Kidney (tissue), 14 donors: ENCODE data around the gene ZNF579. TPM values are rescaled to one million over a fixed set of nuclear protein-coding genes. Genes with fewer than 3 reads are reported as not detected.

Source experiments
- DNase-seq, 5 donors: peaks; one replicate each; pipeline ENCODE4 v3.0.0-alpha.2; 2013 to 2020
- FAIRE-seq: peaks from 2 replicates; lab custom pipeline; 2012; peaks lifted over from hg19 to GRCh38; lab: Jason Lieb, UNC
- H3K27ac ChIP-seq, 2 donors: one replicate each; pipeline ENCODE4 v1.7.0; 2013; ENCODE audit warnings: low read depth in 2 of 2, low read length in 2 of 2, inconsistent platforms in 1 of 2
- H3K27me3 ChIP-seq: one replicate; pipeline ENCODE4 v1.7.1; 2013; ENCODE audit warnings: low read length, inconsistent platforms; ENCODE audit not compliant: control insufficient read depth, insufficient read depth
- H3K36me3 ChIP-seq, 3 donors: one replicate each; pipeline versions ENCODE4 v1.7.0 to v1.7.1; 2013; ENCODE audit warnings: low read length in 3 of 3, control low read depth in 1 of 3, inconsistent platforms in 1 of 3; ENCODE audit not compliant: insufficient read depth in 3 of 3, control insufficient read depth in 2 of 3
- H3K4me1 ChIP-seq, 3 donors: one replicate each; pipeline versions ENCODE4 v1.7.0 to v1.7.1; 2013; ENCODE audit warnings: low read length in 3 of 3, inconsistent platforms in 1 of 3, low read depth in 1 of 3; ENCODE audit not compliant: control insufficient read depth in 2 of 3, insufficient read depth in 2 of 3
- H3K4me3 ChIP-seq, 3 donors: one replicate each; pipeline versions ENCODE4 v1.7.0 to v1.8.1; 2013; ENCODE audit warnings: low read length in 3 of 3, control low read depth in 1 of 3, inconsistent platforms in 1 of 3
- H3K9ac ChIP-seq, 3 donors: one replicate each; pipeline versions ENCODE4 v1.7.0 to v1.7.1; 2013; ENCODE audit warnings: low read length in 3 of 3, control low read depth in 1 of 3, inconsistent platforms in 1 of 3
- H3K9me3 ChIP-seq, 3 donors: one replicate each; pipeline versions ENCODE4 v1.7.0 to v1.7.1; 2013; ENCODE audit warnings: low read length in 3 of 3, control low read depth in 1 of 3, inconsistent platforms in 1 of 3; ENCODE audit not compliant: control insufficient read depth in 2 of 3, insufficient read depth in 1 of 3
- intact Hi-C: fragments of 100-400 bp; cut with DNase I; formaldehyde crosslinking; loops from one replicate; pipeline ENCODE4 v1.11.1; 2022
- polyA plus RNA-seq: library from polyadenylated mRNA; stranded (reverse); fragments of 350-450 nt; fragmentation: Illumina TruSeq; extraction: RNeasy Lipid Tissue Mini Kit (QIAGEN cat#74804); gene quantifications from one replicate; pipeline ENCODE4 v1.2.3, GENCODE V29; 2014; ENCODE audit warnings: low read depth, low replicate concordance; ENCODE audit not compliant: insufficient read depth
- total RNA-seq: library from RNA; stranded (reverse); fragmentation: NEBNext Ultra II Directional; extraction: Animal tissue kit (Norgen Biotek cat#: 25700); gene quantifications from one replicate; pipeline ENCODE4 v1.2.1, GENCODE V29; 2021
- TF ChIP-seq, protein P1 (sequence below): IDR thresholded peaks from 3 replicates; pipeline ENCODE4 v1.5.1; 2012; ENCODE audit warnings: mild to moderate bottlenecking, moderate library complexity, borderline replicate concordance; ENCODE audit not compliant: insufficient read depth; ENCODE audit errors: extremely low read depth
- donor health status: control.
- donor health status: control.
- donor health status: control.
- donor health status: control.
- donor health status: control.
- donor health status: DM: yes; HTN: yes; CAD: no.
- donor health status: Normal renal cell carcinoma (clear cell type).

ZNF579 gene
- total and polyA plus RNA-seq, 2 donors from 2014 or later = 10.9 to 16.6 TPM

DNA sequence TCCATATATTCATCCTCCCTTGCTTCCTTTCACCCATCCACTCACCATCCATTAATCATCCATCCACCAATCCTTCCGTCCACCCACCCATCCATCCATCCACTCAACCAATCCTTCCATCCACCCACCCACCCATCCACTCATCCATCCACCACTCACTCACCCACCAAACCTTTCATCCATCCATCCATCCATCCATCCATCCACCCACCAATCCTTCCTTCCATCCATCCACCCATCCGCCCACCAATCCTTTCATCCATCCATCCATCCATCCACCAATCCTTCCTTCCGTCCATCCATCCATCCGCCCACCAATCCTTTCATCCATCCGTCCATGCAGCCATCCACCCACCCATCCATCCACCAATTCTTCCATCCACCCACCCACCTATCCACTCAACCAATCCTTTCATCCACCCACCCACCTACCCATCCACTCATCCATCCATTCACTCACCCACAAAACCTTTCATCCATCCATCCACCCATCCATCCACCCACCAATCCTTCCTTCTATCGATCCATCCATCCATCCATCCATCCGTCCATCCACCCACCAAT lies 38.3 kb downstream of the ZNF579 start:
- DNase-seq (no peak), FAIRE-seq (no peak)
- H3K36me3 ChIP-seq = no peaks in the 10 kb centered on the region
- no peak overlapping the region for H3K4me3 ChIP-seq
- TF ChIP-seq, protein P1, sequence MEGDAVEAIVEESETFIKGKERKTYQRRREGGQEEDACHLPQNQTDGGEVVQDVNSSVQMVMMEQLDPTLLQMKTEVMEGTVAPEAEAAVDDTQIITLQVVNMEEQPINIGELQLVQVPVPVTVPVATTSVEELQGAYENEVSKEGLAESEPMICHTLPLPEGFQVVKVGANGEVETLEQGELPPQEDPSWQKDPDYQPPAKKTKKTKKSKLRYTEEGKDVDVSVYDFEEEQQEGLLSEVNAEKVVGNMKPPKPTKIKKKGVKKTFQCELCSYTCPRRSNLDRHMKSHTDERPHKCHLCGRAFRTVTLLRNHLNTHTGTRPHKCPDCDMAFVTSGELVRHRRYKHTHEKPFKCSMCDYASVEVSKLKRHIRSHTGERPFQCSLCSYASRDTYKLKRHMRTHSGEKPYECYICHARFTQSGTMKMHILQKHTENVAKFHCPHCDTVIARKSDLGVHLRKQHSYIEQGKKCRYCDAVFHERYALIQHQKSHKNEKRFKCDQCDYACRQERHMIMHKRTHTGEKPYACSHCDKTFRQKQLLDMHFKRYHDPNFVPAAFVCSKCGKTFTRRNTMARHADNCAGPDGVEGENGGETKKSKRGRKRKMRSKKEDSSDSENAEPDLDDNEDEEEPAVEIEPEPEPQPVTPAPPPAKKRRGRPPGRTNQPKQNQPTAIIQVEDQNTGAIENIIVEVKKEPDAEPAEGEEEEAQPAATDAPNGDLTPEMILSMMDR = no peak
- H3K9me3 ChIP-seq = no peaks in the 10 kb centered on the region
- H3K4me1 ChIP-seq = peaks cover 0 to 2% (median 0%) of the 10 kb centered on the region in 3 donors
- H3K27ac ChIP-seq = no peak overlapping the region
- intact Hi-C loops = no loop called here
- H3K27me3 ChIP-seq = no peaks in the 10 kb centered on the region
- no peak overlapping the region for H3K9ac ChIP-seq

DNA sequence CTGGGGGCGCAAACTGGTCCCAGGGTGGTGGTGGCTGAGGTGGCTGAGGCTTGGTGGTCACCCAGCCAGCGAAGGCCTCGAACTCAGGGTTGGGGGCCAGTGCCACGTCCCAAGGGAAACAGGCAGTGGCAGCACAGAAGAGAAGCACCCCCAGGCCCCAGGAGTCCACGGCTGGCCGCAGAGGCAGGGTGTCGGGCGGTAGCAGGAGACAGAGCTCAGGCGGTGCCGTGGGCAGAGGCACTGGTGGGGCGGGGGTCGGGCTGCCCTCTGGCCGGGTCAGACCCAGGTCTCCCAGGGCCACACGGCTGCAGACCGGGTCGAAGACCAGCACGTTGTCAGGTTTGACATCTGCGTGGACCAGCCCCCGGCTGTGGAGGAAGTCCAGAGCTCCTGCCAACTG lies 39.6 kb downstream of the ZNF579 start:
- intact Hi-C loops = no loop called here
- TF ChIP-seq, protein P1 = no peak
- Histone ChIP-seq H3K27me3 (no peaks in the 10 kb centered on the region), H3K9me3 (no peaks in the 10 kb centered on the region), H3K9ac (no peak overlapping the region), H3K4me1 (no peaks in the 10 kb centered on the region), H3K27ac (no peak overlapping the region), H3K36me3 (no peaks in the 10 kb centered on the region), H3K4me3 (no peak overlapping the region)
- DNase-seq = no peak
- FAIRE-seq = no peak

DNA sequence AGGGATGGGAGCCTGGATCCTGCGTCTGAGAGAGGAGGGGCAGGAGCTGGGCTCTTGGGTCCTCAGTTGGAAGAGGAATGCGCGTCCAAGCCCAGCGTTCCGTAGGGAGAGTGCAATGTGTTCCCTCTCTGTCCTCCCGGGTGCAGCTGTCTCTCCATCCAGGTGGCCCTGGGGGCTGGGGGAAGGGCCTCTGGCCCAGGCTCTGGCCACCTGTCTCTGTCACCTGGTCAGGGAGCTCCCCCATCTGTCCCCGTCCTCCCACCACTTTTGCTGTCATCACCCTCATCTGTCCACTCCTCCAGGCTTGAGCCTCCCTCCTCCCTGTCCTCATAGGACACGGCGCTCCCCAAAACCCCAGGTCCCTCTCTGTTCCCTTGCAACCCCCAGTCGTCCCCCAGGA lies 40.0 kb downstream of the ZNF579 start:
- Histone ChIP-seq H3K27me3 (no peaks in the 10 kb centered on the region), H3K36me3 (no peaks in the 10 kb centered on the region), H3K9ac (no peak overlapping the region), H3K4me1 (no peaks in the 10 kb centered on the region), H3K9me3 (no peaks in the 10 kb centered on the region), H3K4me3 (no peak overlapping the region), H3K27ac (no peak overlapping the region)
- no peak for DNase-seq
- intact Hi-C loops = no loop called here
- TF ChIP-seq, protein P1 = no peak
- FAIRE-seq = no peak
